CD14-positive monocyte (primary cell): ENCODE data around the gene DUOX2. TPM values are rescaled to one million over a fixed set of nuclear protein-coding genes. Genes with fewer than 3 reads are reported as not detected.
"Not testable (repeated sequence)": the region's sequence is repeated elsewhere in the genome, so short reads cannot be mapped to it uniquely, and the experiment has no call there.

Experiments used
- DNase-seq, 3 donors: peaks; one replicate each; pipeline ENCODE4 v3.0.0-alpha.2; 2011 to 2022
- H2AFZ ChIP-seq: 2 replicates; pipeline ENCODE4 v1.6.0; 2012; ENCODE audit warnings: mild to moderate bottlenecking, low read depth, low read length, inconsistent platforms; ENCODE audit not compliant: insufficient read depth, poor library complexity, severe bottlenecking
- H3K27ac ChIP-seq, 2 donors: 1 replicate in 1 of 2; 2 replicates in 1 of 2; pipeline ENCODE4 v1.5.1; 2012 to 2013; ENCODE audit warnings: low read length in 2 of 2, control low read depth in 1 of 2, inconsistent platforms in 1 of 2, low read depth in 1 of 2, mild to moderate bottlenecking in 1 of 2
- H3K27me3 ChIP-seq, 2 donors: one replicate each; pipeline versions ENCODE4 v1.6.0 to v1.6.1; 2011 to 2013; ENCODE audit warnings: low read length in 2 of 2; ENCODE audit not compliant: control insufficient read depth in 2 of 2, insufficient read depth in 2 of 2
- H3K36me3 ChIP-seq, 2 donors: replicated peaks in 1 of 2; 1 replicate in 1 of 2; 2 replicates in 1 of 2; pipeline versions ENCODE4 v1.5.1 to v1.6.1; 2012 to 2013; ENCODE audit warnings: low read length in 2 of 2, control low read depth in 1 of 2, inconsistent platforms in 1 of 2, mild to moderate bottlenecking in 1 of 2; ENCODE audit not compliant: insufficient read depth in 2 of 2, control insufficient read depth in 1 of 2
- H3K4me1 ChIP-seq, 2 donors: 1 replicate in 1 of 2; 2 replicates in 1 of 2; pipeline versions ENCODE4 v1.5.1 to v1.6.1; 2012 to 2013; ENCODE audit warnings: low read length in 2 of 2, control low read depth in 1 of 2, inconsistent platforms in 1 of 2, mild to moderate bottlenecking in 1 of 2, moderate library complexity in 1 of 2; ENCODE audit not compliant: insufficient read depth in 2 of 2, control insufficient read depth in 1 of 2
- H3K4me2 ChIP-seq: replicated peaks from 2 replicates; pipeline ENCODE3; 2012; ENCODE audit warnings: low read length, moderate library complexity, mild to moderate bottlenecking; ENCODE audit not compliant: poor library complexity, severe bottlenecking; ENCODE audit errors: extremely low read depth
- H3K4me3 ChIP-seq, 3 experiments: fragments of 200-600 bp in 1 of 3; sonication (generic) in 1 of 3; replicated peaks in 1 of 3; 1 replicate in 2 of 3; 2 replicates in 1 of 3; pipeline ENCODE4 v1.5.1; 2011 to 2013; ENCODE audit warnings: low read length in 3 of 3, mild to moderate bottlenecking in 3 of 3, control low read depth in 2 of 3, low read depth in 2 of 3, inconsistent platforms in 1 of 3, moderate library complexity in 1 of 3
- H3K79me2 ChIP-seq: 2 replicates; pipeline ENCODE4 v1.6.0; 2012; ENCODE audit warnings: mild to moderate bottlenecking, control low read depth, inconsistent platforms, low read length, moderate library complexity; ENCODE audit not compliant: insufficient read depth
- H3K9ac ChIP-seq: 2 replicates; pipeline ENCODE4 v1.6.0; 2017; ENCODE audit warnings: low read length, mild to moderate bottlenecking; ENCODE audit not compliant: insufficient read depth, poor library complexity, severe bottlenecking
- H3K9me3 ChIP-seq, 2 donors: replicated peaks in 1 of 2; 1 replicate in 1 of 2; 2 replicates in 1 of 2; pipeline versions ENCODE4 v1.5.1 to v1.6.1; 2012 to 2013; ENCODE audit warnings: low read length in 2 of 2, control low read depth in 1 of 2; ENCODE audit not compliant: control insufficient read depth in 1 of 2, insufficient read depth in 1 of 2
- H4K20me1 ChIP-seq: 2 replicates; pipeline ENCODE4 v1.6.0; 2012; ENCODE audit warnings: mild to moderate bottlenecking, low read length, control low read depth, moderate library complexity; ENCODE audit not compliant: insufficient read depth
- H3K27ac Mint-ChIP-seq, 7 donors: one replicate each; pipeline ENCODE4 v1.8.0; 2020; ENCODE audit warnings: mild to moderate bottlenecking in 7 of 7, mixed read lengths in 7 of 7, moderate library complexity in 6 of 7, inconsistent platforms in 2 of 7
- H3K27me3 Mint-ChIP-seq, 3 donors: one replicate each; pipeline ENCODE4 v1.8.0; 2021 to 2022; ENCODE audit warnings: low read depth in 3 of 3, mild to moderate bottlenecking in 3 of 3, mixed read lengths in 3 of 3, moderate library complexity in 3 of 3, inconsistent platforms in 1 of 3
- H3K36me3 Mint-ChIP-seq, 2 donors: one replicate each; pipeline ENCODE4 v1.8.0; 2020; ENCODE audit warnings: mixed read lengths in 2 of 2, inconsistent platforms in 1 of 2, mild to moderate bottlenecking in 1 of 2
- H3K4me1 Mint-ChIP-seq: one replicate; pipeline ENCODE4 v1.8.0; 2020; ENCODE audit warnings: mild to moderate bottlenecking, mixed read lengths
- H3K4me3 Mint-ChIP-seq, 2 donors: one replicate each; pipeline ENCODE4 v1.8.0; 2020; ENCODE audit warnings: mild to moderate bottlenecking in 2 of 2, mixed read lengths in 2 of 2, moderate library complexity in 1 of 2
- H3K9me3 Mint-ChIP-seq, 7 donors: one replicate each; pipeline ENCODE4 v1.8.0; 2020 to 2022; ENCODE audit warnings: mixed read lengths in 7 of 7, mild to moderate bottlenecking in 6 of 7, moderate library complexity in 6 of 7, inconsistent platforms in 2 of 7
- WGBS: methylation state at CpG from one replicate; pipeline ENCODE4 v1.1.5; 2013; ENCODE audit warnings: missing lambda C conversion rate; ENCODE audit not compliant: insufficient coverage; 5-methylcytosine and 5-hydroxymethylcytosine counted together
- intact Hi-C, 2 donors: fragments of 100-400 bp; cut with micrococcal nuclease; formaldehyde crosslinking; loops; one replicate each; pipeline versions ENCODE4 v1.15.0 to v1.15.1; 2023
- polyA plus RNA-seq, 3 donors: library from polyadenylated mRNA; depleted of rRNA in 1 of 3; unstranded in 2 of 3; stranded (reverse) in 1 of 3; fragments of 300-500 nt in 2 of 3; fragments of >200 nt in 1 of 3; fragmentation: Illumina TruSeq in 2 of 3; gene quantifications; 1 replicate in 2 of 3; 2 replicates in 1 of 3; pipeline ENCODE4 v1.2.3, GENCODE V29; 2012 to 2021
- TF ChIP-seq, protein P1 (sequence below): fragments of 200-600 bp; IDR thresholded peaks from one replicate; pipeline ENCODE4 v1.8.0; 2022; ENCODE audit warnings: antibody characterized with exemption, mild to moderate bottlenecking

The DUOX2 gene
- polyA plus RNA-seq, 3 donors: 0.01 TPM; not detected in 2

DNA sequence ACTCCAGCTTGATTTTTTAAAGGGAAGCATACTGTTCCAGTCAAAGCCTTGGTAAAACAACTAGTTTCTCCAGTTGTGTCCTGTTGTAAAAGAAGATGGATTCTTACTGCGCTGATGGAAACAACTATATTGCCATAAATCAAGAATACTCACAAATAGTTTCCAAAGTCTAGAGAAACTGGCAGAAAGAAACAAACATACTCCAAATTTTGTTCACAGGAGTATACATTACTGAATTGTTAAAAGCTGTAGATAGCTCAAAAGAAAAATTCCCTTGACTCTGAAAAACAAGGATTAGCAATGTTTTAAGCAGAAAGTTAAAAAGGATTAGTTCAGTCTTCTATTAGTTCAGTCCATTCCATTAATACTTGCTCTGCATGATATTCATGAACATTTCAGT lies 63.4 kb downstream of the DUOX2 start:
- H3K36me3 Mint-ChIP-seq: peaks cover 16 to 28% of the 10 kb centered on the region in 2 donors

DNA sequence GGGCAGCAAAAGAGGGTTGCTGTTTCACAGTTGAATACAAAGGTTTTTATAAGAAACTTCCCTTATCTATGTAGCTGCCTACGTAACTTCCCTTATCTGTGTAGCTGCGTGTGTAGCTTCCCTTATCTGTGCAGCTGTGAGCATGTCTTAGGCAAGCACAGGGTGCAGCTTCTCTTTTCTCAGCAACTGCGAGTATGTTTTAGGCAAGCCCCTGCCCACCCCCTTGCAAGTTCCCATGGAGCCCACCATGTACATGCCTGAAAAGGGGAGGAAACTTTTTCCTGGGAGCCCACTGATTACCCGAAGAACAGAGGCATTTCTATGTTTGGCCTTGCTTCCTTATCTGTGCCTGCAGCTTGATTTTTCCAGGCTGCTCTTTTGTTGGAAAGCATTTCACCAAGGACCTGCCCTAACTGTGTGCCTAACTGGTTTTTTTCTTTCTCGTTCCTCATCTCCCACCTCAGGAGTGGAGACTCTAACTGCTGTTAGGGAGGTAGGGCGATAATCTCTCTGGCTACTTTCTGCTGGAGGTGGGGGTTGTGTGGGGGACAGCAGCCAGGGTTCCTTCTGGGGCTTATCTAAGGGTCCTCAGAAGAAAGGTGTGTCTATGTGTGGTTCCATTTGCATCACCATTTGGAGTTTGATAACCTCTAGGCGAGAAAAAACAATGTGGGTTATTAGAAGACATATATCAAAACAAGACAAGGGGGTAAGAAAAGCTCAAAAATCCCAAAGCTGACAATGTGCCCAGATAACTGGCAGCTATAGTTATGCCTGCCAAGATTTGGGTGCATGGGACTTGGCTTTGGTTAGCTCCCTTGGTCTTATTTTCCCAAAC lies 65.0 kb downstream of the DUOX2 start:
- no peaks in the 10 kb centered on the region for H3K27me3 Mint-ChIP-seq
- Histone ChIP-seq H3K4me3 (peak overlapping the region in 2 of 3 experiments; percentile 38 to 73), H3K36me3 (peaks cover 2 to 13% of the 10 kb centered on the region in 2 donors), H2AFZ (peak overlapping the region; percentile 47), H3K27ac (peak overlapping the region; percentile 80 to 94), H3K4me2 (peak overlapping the region; percentile 73), H3K4me1 (peaks cover 27 to 33% of the 10 kb centered on the region in 2 donors), H3K79me2 (peaks cover 8% of the 10 kb centered on the region), H3K27me3 (no peaks in the 10 kb centered on the region), H3K9me3 (no peaks in the 10 kb centered on the region), H4K20me1 (no peaks in the 10 kb centered on the region), H3K9ac (peak overlapping the region; percentile 53)
- H3K4me3 Mint-ChIP-seq: peak overlapping the region; percentile 54 to 77
- H3K27ac Mint-ChIP-seq: peak overlapping the region; percentile 92 to 97 (median 95)
- peaks cover 33% of the 10 kb centered on the region for H3K4me1 Mint-ChIP-seq
- peaks cover 15 to 28% of the 10 kb centered on the region in 2 donors for H3K36me3 Mint-ChIP-seq
- WGBS: 19% methylated on average over 3 of the region's 7 CpGs
- peak; percentile 80 to 90 (median 89) for DNase-seq
- peaks cover 0 to 3% (median 0%) of the 10 kb centered on the region in 7 donors for H3K9me3 Mint-ChIP-seq
- intact Hi-C loops: no loop called here
- TF ChIP-seq, protein P1, sequence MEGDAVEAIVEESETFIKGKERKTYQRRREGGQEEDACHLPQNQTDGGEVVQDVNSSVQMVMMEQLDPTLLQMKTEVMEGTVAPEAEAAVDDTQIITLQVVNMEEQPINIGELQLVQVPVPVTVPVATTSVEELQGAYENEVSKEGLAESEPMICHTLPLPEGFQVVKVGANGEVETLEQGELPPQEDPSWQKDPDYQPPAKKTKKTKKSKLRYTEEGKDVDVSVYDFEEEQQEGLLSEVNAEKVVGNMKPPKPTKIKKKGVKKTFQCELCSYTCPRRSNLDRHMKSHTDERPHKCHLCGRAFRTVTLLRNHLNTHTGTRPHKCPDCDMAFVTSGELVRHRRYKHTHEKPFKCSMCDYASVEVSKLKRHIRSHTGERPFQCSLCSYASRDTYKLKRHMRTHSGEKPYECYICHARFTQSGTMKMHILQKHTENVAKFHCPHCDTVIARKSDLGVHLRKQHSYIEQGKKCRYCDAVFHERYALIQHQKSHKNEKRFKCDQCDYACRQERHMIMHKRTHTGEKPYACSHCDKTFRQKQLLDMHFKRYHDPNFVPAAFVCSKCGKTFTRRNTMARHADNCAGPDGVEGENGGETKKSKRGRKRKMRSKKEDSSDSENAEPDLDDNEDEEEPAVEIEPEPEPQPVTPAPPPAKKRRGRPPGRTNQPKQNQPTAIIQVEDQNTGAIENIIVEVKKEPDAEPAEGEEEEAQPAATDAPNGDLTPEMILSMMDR: no peak

More for the DNA sequence above, 63.4 kb downstream of the DUOX2 start:
- WGBS: no CpG with 5 or more reads among the region's 1 CpG
- no peak for DNase-seq
- H3K4me3 Mint-ChIP-seq: no peak overlapping the region
- Histone ChIP-seq H3K4me1 (peaks cover 17 to 22% of the 10 kb centered on the region in 2 donors), H3K36me3 (peaks cover 2 to 13% of the 10 kb centered on the region in 2 donors), H2AFZ (no peak overlapping the region), H3K79me2 (peaks cover 8% of the 10 kb centered on the region), H3K4me2 (no peak overlapping the region), H3K27ac (peak overlapping the region in 1 of 2 donors; percentile 9), H4K20me1 (no peaks in the 10 kb centered on the region), H3K9ac (no peak overlapping the region), H3K9me3 (no peaks in the 10 kb centered on the region), H3K27me3 (no peaks in the 10 kb centered on the region), H3K4me3 (no peak overlapping the region)
- intact Hi-C loops: no loop called here
- peaks cover 25% of the 10 kb centered on the region for H3K4me1 Mint-ChIP-seq
- no peak overlapping the region for H3K27ac Mint-ChIP-seq
- TF ChIP-seq, protein P1: no peak
- H3K27me3 Mint-ChIP-seq: no peaks in the 10 kb centered on the region
- H3K9me3 Mint-ChIP-seq: peaks cover 0 to 3% (median 0%) of the 10 kb centered on the region in 7 donors

DNA sequence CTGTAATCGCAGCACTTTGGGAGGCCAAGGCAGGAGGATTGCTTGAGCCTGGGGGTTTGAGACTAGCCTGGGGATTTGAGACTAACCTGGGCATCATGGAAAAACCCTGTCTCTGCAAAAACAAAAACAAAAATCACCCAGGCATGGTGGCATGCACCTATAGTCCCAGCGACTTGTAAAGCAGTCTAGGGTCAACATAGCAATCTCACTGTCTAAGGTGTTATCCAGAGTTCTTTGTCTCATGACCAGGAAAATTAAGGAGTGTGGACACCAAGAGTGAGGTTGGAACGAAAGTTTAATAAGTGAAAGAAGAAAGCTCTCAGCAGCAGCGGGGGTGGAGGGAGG lies 65.6 kb downstream of the DUOX2 start:
- peaks cover 2 to 13% of the 10 kb centered on the region in 2 donors for H3K36me3 ChIP-seq
- H3K9me3 ChIP-seq, H3K27me3 Mint-ChIP-seq, H4K20me1 ChIP-seq, H3K9me3 Mint-ChIP-seq, DNase-seq, H3K79me2 ChIP-seq, H3K27me3 ChIP-seq, intact Hi-C loops: not testable (repeated sequence)
- H3K9ac ChIP-seq: peak overlapping the region; percentile 53
- H3K27ac Mint-ChIP-seq: peak overlapping the region; percentile 92 to 97 (median 95)
- H3K4me3 ChIP-seq: peak overlapping the region in 2 of 3 experiments; percentile 38 to 73
- peaks cover 33% of the 10 kb centered on the region for H3K4me1 Mint-ChIP-seq
- peak overlapping the region; percentile 54 to 77 for H3K4me3 Mint-ChIP-seq
- H3K27ac ChIP-seq: peak overlapping the region; percentile 80 to 94
- H3K4me2 ChIP-seq: peak overlapping the region; percentile 73
- peaks cover 15 to 28% of the 10 kb centered on the region in 2 donors for H3K36me3 Mint-ChIP-seq
- H3K4me1 ChIP-seq: peaks cover 27 to 33% of the 10 kb centered on the region in 2 donors
- 93% methylated on average over 2 of the region's 4 CpGs for WGBS
- peak overlapping the region; percentile 42 for H2AFZ ChIP-seq
